Stimulated activated CD4-positive, alpha-beta T cell treated with anti-CD3 and anti-CD28 coated beads, Interleukin-1b, Interleukin-23, amount 100 ng/mL, for 4 hours (primary cell): ENCODE data around the gene GMEB2.

Experiments
- DNase-seq, 2 donors: peaks; one replicate each; pipeline ENCODE4 v3.0.0-alpha.2; 2020; ENCODE audit warnings: low read depth in 2 of 2

Gene GMEB2

DNA sequence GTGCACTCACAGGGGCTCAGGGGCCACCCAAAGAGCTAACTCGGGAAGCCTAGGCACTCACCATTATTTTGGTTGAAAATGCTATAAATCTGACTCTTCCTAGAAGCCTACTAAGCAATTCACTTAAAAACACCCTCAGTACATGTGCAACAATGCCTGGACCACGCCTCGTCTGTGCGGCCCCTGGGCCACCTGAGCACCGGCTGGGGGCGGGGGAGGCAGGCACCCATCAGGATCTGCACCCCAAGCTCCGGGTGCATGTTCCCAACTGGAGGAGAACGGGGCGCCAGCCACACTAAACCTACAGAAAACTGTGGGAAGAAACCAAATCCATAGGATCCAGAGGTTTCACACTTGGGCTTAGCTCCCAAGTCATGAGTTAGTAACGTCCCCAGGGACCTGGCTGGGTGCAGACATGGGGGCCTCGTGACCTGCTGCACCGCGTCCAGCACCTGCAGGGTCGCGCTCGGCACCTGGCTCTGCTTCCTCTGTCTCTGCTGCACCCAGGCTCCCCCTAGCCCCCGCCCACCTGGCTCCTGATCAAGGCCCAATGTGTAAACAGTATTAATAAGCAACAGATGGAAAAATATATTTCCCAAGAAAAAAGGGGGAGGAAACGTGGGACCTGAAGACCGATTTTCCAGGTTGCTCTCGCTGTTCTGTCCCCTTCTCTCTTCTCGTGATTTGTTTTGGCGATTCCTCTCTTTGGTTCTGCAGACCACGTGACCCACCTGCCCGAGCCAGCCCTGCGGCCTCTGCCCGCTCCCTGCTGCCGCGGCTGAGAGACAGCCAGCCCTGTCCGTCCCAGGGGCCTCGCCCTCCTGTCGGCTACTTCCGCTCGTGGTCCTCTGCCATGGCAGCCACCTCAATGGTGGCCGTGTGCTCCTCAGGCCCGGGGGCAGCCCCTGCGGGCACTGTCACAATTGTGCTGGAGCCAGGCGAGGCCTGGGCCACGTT is 37.4 kb downstream of the GMEB2 start:
- DNase-seq, result no peak

DNA sequence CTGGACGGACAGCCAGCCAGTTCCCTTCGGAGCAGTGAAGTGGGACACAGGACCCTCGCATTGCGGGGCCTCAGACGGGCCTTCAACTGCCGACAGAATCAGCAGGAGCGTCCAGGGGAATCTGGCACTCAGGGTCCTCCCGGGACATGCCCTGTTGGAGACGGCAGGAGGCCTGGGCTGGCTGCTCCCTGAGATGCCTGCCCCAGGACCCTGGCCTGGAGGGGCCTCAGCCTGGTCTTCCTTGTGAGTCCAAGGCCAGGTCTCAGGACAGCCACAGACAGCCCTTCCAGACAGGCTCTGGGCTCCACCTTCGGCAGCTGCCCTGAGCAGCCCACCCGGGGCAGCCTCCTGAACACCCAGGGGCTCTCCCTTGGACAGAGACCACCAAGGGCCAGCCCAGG is 38.3 kb downstream of the GMEB2 start:
- no peak for DNase-seq

DNA sequence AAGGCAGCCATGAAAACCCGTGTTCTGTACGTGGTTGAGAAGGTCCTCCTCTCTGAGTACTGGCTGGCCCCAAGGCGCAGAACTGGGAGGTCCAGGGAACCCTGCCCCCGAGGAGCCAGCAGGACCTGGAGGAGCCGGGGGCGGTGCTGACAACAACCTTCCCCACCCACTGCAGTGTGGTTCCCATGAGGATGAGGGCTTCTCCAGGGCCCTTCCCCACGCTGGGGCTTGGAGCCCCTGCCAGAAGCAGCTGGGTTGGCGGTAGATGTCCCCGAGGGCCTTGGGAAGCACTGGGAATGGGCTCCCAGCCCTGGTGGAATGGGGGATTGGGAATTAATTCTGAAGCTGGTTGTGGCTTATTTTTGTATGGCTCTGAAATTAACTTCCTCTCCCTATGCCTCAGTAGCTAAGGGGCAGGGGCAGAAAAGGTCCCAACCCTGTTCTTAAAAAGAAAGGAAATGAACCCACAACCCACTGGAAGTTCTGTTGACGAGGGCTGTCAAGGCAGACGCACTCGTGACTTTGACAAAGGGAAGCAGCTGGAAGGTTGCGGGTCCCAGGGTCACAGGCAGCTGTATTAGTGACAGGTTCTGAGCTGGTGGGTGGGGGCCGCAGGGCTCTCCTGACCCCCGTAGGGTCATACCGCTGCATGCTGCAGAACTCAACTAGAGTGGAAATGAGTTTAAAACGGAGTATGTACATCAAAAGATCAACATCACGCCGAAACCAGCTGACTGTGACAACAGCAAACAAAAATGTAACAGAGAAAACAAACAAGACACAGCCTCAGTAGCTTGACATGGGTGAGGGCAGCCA is 38.9 kb downstream of the GMEB2 start:
- no peak for DNase-seq

DNA sequence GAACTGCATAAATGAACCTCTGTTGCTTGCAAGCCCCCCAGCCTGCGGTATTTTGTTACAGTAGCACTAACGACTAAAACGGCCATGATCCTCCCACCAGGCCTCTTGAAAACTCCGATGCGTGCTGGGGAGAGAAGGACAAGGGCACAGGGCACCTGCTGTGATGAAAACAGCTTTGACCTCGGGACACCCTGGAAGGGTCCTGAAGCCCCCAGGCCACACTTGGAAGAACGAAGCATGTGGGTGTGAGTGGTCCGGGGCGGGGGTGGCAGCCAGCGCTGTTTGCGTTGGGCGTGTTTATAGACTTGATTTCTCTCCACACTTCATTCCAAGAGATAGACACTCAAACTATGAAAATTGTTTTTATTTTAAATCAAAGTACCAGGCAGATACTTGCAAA is 39.6 kb downstream of the GMEB2 start:
- DNase-seq, result no peak

DNA sequence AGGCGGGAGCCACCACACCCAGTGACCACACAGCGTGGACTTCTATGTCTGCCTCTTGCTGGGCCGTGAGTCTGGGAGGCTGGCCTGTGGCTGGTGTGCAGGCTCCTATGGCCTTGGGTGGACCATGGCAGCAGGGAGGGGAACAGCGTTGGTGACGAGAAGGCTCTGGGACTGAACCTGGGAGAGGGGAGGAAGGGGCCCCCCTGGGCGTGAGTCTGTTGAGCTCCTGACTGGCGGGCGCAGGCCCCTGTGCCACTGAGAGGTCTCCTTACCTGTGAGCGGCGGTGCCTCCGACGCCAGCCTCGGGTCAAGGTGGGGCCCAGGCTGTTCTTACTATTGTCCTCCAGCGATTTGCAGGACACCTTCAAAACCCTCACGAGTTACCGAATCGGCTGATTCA is 40.1 kb downstream of the GMEB2 start:
- DNase-seq, result no peak

DNA sequence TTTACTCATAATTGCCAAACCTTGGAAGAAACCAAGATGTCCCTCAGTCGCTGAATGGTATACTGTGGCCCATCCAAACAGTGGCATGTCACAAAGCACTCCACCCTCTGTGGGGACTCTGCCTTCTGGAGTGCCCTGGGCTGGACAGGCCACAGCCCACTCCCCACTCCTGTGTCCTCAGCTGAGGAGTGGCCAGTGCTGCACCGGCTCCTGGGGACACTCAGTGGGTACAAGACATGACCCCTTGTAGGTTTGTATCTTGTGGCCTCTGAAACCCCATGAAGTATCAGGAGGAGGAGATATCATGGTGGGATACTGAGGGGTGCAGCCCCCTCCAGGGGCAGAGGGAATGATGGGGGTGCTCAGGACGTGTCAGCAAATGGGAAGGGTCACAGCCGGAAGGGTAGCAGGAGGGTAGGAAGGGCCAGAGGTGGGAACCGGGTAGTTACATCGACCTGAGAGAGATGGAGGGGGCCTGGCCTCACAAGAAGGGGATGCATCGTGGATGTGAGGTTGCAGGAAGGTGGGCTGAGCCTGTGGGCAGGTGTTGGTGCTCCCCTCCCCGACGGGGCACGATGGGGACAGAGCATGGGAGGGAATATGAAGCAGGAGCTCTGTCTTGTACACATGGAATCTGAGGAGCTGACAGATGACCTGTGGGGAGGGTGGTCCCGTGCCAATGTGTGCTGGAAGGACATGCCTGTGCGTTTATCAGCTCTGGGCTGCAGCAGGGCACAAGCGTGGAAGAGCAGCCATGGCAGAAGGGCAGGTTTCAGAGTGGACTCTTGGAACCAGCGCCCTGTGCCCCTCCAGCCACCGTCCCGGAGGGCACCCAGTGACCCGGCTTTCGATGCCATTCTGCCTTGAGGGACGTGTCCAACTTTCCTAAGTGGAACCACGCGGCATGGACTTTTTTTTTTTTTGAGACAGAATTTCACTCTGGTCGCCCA is 41.0 kb downstream of the GMEB2 start:
- no peak for DNase-seq

DNA sequence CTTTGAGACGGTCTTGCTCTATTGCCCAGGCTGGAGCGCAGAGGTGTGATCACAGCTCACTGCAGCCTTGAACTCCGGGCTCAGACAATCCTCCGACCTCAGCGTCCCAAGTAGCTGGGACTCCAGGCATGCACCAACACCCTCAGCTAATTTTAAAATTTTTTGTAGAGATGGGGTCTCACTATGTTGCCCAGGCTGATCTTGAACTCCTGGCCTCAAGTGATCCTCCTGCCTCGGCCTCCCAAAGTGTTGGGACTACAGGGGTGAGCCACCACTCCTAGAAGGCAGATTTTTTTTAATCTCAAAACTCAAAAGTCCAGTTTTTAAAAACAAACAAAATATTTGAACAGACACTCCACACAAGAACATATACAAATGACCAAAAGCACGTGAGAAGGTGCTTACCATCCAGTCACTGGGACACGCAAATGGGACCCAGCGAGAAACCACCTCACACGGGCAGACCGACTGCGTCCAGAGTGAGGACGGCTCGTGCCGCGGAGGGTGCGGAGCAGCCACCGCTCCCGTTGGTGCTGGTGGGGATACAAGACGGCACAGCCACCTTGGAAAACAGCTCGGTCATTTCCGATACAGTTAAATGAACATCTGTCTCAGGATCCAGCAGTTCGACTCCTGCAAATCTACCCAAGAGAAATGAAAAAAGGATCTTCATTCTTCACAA is 44.4 kb downstream of the GMEB2 start:
- no peak for DNase-seq

DNA sequence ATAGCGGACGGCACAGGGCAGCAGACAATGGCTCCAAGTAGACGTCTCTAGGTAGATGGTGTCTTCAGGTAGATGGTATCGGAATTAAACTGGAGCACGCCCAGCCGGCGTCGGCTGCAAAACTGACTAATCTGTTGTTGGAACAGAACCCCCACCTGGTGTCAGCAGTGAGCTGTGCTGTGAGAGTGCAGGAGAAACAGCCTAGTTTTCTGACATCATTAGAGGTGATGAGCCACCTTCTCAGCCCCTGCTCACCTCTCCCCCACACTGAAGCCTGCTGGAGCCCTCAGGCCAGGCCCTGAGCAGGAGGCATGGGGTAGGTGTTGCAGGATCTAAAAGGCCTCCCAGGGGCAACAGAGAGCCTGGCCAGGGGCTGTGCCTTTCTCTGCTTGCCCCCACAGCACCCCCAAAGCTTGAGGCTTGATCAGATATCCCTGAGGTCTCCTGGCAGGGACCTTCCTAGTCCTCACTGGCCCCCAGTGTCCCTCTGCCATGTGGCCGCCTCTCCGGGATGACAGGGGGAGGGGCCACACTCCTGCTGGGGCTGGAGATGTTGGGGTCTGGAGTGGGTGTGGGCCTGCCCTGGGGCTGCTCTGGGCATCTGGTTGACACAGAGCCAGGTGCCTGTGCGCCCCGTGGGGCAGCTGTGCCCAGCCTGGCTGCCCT is 46.0 kb downstream of the GMEB2 start:
- DNase-seq, result peak; percentile 54 to 69

DNA sequence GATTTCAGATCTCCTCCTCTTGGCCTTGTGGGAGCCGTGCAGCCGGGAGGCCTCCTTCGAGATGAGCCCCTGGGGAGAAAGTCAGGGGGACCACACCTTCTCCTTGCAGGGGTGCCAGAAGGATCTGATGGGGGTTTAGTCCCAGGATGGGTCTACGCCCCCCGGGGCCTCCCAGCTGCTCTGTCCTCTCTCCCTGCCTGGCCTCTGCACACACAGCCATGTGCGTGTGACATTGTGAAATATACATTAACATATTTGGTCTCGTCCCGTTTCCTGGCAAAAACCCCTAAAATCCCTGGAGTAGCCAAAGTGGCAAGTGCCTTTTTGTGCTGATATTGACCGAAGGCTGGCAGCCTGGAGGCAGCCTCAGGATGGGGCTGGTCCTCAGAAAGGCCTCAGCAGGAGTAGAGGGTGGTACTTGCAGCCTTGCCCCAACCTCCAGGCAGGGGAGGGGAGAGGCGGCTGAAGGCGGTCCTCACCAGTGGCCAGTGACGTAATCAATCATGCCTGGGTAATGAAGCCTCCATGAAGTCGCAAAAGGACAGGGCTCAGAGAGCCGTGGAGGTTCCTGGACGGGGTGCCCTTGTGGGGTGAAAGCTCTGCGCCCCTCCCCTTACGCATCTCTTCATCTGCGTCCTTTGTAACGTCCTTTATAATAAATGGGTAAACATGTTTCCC is 47.7 kb downstream of the GMEB2 start:
- no peak for DNase-seq

DNA sequence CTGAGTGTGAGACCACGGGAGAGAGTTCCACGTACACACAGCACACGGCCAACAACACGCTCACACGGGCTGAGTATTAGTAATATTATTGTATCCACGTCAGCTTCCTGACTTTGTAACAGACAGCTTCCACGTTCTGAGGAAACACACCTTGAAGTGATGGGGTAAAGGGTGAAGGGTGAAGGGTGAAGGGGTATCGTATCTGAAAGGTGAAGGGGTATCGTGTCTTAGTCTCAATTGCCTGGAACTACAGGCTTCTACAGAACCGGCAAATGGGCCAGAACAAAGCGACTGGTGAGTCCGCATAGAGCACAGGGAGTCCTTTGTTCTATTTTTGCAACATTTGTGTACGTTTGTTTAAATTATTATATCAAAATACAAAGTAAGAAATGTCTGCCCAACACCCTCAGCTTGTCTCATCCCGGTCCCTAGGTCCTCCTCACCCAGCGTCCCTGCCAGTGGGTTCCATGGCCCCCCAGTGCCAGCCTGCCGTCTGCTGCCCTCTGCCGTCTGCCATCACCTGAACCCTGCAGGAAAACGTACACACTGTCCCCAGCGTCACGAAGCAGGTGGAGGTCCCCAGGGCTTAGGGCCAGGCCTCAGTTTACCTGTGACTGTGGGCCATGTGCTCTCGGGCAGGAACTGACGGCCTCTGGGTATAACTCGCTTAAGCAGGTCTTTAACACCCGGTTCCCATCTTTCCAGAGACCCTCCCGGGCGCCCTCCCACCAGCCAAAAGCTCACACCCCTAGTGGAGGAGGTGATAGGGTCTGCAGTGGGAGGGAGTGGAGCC is 48.5 kb downstream of the GMEB2 start:
- DNase-seq, result no peak

DNA sequence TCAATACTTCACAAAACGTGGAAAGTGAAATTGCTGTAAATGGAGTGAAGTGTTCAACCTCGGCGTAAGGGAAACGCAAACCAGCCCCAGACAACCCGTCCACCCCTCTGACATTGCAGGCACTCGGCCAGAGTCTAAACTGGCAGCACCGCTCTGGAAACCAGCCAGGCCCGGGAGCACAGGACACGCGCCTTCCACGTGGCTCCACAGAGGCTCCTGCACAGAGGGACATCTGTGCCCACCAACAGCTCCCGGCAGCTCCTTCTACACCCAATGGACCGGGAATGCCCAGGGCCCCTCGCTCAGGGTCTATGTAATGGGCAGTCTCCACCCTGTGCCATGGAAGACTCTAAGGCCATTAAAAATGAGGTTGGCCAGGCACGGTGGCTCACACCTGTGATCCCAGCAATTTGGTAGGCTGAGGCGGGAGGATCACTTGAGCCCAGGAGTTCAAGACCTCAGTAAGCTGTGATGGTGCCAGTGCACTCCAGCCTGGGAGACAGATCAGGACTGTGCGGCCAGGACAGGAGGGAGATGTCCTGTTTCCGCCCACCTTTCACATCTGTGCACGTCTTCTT is 49.5 kb downstream of the GMEB2 start:
- DNase-seq, result no peak

DNA sequence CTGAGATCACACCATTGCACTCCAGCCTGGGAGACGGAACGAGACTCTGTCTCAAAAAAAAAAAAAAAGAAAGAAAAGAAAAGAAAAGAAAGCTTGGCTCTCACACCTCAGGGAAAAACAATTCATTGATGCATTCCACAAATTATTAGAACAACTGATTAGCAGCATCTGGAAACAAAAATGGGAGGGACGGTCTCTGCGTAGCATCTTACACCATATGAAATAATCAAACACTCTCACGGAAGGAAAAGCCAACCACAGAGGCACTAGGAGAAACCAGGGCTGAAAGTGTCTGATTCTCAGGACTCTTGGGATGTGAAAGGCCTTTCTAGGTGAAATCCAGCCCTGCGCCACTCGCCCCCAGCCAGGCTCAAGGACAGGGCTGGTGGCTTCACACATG is 50.6 kb downstream of the GMEB2 start:
- DNase-seq, result no peak

DNA sequence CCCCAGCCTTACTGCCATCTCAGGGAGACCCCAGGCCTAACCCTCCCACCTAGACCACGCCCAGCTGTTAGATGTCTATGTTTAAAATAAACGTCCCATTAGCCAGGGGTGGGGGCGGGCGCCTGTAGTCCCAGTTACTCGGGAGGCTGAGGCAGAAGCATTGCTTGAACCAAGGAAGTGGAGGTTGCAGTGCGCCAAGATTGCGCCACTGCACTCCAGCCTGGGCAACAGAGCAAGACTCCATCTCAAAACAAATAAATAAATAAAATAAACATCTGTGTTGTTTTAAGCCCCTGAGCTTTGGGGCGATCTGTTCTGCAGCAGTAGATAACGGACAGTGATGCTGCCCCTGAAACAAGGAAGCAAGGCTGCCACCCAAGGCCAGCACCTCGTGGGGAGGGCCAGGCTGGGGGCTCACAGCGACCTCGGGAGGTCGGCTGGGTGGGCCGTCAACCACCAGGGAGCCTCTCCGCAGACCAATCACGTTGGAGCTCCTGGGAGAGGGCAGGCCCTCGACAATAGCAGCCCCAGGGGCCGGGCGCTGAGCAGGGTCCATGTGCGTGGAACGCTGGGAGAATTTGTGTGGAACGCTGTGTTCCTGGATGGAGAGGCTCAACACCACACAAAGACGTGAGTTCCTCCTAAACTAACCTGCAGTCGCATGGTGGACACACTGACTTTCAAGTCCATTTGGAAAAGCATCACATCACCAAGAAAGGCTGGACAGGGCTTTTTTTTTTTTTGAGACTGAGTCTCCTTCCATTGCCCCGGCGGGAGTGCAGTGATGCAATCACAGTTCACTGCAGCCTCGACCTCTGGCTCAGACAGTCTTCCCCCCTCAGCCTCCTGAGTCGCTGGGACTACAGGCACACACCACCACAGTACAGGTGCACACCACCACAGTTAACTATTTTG is 51.8 kb downstream of the GMEB2 start:
- no peak for DNase-seq

DNA sequence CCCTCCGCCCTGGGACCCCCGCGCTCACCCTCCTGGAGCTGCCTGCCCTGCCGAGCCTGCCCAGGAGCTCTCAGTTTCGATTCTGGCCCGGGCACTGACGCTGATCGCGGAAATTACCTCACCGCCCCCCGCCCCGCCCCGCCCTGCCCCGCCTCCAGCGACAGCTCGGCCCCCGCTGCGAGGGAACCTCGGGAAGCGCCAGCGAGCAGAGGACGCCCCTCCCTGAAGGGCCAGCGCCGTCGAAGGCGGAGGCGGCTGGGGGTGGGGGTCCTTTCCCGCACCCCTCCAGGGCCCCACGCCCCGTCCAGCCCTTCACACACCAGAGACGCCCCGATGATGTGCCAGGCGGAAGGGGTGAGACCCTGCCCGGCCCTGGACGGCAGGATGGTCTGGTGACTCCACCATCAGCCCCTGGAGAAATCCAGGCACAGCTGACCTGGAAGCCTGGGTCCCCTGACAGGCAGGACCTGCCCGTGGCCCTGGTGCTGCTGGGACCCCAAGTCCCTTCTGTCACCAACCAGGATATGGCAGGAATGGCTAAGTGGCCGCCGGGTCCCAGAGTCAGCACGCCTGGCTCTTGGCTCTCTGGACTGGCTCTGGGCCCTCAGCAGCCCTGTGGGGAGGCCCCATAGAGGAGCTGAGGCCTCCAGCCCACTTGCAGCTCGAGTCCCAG is 52.6 kb downstream of the GMEB2 start, which contains the start of gene HELZ2:
HELZ2 (minus strand) TSS at position 84 of the 673 bp plus-strand sequence. CDS start 1,854 bp downstream, outside the sequence.
- DNase-seq, result peak; percentile 40 to 55

DNA sequence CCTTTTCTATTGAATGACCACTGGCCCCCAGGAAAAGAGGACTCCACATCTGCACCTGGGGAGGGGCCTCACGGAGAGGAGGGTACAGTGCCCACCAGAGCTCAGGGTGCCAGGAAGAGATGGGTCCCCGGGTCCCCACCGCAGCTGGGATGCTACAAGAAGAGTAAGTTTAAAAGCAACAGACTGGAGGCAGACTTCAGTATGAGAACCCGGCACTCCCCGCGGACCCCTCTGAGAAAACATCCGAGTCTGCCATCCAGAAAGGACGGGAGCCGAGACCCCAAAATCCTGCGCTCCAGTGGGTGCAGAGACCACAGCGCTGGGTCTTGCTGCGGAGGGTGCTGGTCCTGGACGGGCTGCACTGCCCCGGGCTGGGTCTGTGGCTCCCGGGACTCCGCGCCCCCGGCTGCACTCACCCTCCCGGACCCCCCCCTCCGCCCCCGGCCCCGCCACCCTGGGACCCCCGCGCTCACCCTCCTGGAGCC is 53.2 kb downstream of the GMEB2 start:
- no peak for DNase-seq

DNA sequence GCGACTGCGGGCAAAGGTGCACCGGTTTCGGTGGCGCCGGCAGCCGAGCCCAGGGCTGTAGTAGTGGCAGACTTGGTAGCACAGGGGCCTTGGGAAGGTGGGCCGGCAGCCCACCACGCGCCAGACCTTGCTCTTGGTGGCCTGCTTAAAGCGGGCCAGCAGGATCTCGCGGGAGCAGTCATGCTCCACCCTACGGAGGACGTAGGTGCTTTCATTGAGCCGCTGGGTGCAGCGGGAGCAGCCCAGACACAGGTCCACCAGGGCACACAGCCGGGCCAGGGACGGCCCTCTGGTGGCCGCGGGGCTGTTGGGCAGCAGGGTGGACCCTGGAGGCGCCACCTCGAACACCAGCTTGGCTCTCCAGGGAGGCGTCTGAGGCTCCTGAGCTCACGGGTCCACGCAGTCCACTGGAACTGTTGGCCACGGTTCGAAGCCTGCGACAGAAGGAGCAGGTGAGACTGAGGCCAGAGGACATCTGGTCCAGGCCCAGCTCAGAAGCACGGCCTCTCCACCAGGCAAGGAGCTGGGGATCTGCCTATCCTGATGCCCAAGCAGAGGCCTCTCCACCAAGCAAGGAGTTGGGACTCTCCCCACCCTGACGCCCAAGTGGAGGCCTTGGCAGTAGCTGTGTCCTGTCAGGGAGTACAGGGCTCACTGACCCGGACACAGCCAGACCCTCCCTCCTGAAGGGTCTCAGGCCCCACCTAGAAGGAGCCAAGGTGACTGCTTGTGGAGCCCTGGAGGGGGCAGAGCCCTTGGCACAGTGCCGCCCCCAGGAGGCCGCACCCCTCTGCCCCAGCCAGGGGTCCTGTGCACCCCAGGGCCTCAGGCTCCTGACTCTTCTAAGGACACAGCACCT is 53.9 kb downstream of the GMEB2 start:
- no peak for DNase-seq
